ENCODE data around the gene ACSL3. TPM values are rescaled to one million over a fixed set of nuclear protein-coding genes. Genes with fewer than 3 reads are reported as not detected.

Gene ACSL3
- total RNA-seq, 4 donors from 2014 or later: 42.4 to 72.2 (median 62.2) TPM

GRCh38 chr2:222946700-222947287, 86.0 kb downstream of the ACSL3 start:
- no peak for TF ChIP-seq CTCF (IDR thresholded peaks at IDR 0.05)
- DNase-seq (ENCODE audit: low spot score): no peak
- no peak for ATAC-seq (ENCODE audit: low FRiP score)

- ATAC-seq (ENCODE audit: low FRiP score) (no peak), DNase-seq (ENCODE audit: low spot score) (no peak)
- no peak for TF ChIP-seq CTCF (IDR thresholded peaks at IDR 0.05)
Measured at GRCh38 chr2:222949073-222949472, 88.2 kb downstream of the ACSL3 start.

GRCh38 chr2:222949690-222950323, 89.0 kb downstream of the ACSL3 start:
- ATAC-seq (ENCODE audit: low FRiP score): no peak
- TF ChIP-seq CTCF (IDR thresholded peaks at IDR 0.05): no peak
- DNase-seq (ENCODE audit: low spot score): no peak

- no peak for DNase-seq (ENCODE audit: low spot score)
- ATAC-seq (ENCODE audit: low FRiP score): peak; percentile 95
- TF ChIP-seq CTCF (IDR thresholded peaks at IDR 0.05): no peak
Measured at GRCh38 chr2:222950638-222951285, 89.9 kb downstream of the ACSL3 start.

- ATAC-seq (ENCODE audit: low FRiP score): no peak
- DNase-seq (ENCODE audit: low spot score): no peak
- no peak for TF ChIP-seq CTCF (IDR thresholded peaks at IDR 0.05)
Measured at GRCh38 chr2:222952204-222952603, 91.4 kb downstream of the ACSL3 start.

- DNase-seq (ENCODE audit: low spot score) (no peak), ATAC-seq (ENCODE audit: low FRiP score) (no peak)
Measured at GRCh38 chr2:222955008-222955407, 94.2 kb downstream of the ACSL3 start.

More at GRCh38 chr2:222955008-222955407, 94.2 kb downstream of the ACSL3 start:
- no peak for TF ChIP-seq CTCF (IDR thresholded peaks at IDR 0.05)
